Kidney epithelial cell (primary cell): ENCODE data around the gene KRTAP5-7. TPM values are rescaled to one million over a fixed set of nuclear protein-coding genes. Genes with fewer than 3 reads are reported as not detected.
"Not testable (repeated sequence)": the region's sequence is repeated elsewhere in the genome, so short reads cannot be mapped to it uniquely, and the experiment has no call there.

ENCODE experiments used
- DNase-seq: peaks from one replicate; pipeline ENCODE4 v3.0.0-alpha.2; 2010; ENCODE audit warnings: low read depth
- H3K27me3 ChIP-seq: 2 replicates; pipeline ENCODE4 v1.6.0; 2011; ENCODE audit warnings: low read length; ENCODE audit not compliant: control insufficient read depth, insufficient read depth
- H3K36me3 ChIP-seq: 2 replicates; pipeline ENCODE4 v1.5.1; 2011; ENCODE audit warnings: low read length; ENCODE audit not compliant: control insufficient read depth, insufficient read depth
- H3K4me3 ChIP-seq: 2 replicates; pipeline ENCODE4 v1.5.1; 2011; ENCODE audit warnings: low read depth, mild to moderate bottlenecking, control low read depth, low read length
- total RNA-seq: library from RNA; depleted of rRNA; stranded (reverse); fragments of >200 nt; gene quantifications from 2 replicates; pipeline ENCODE4 v1.2.3, GENCODE V29; 2015
- TF ChIP-seq, protein P1 (sequence below): IDR thresholded peaks from 2 replicates; pipeline ENCODE4 v1.5.1; 2011; ENCODE audit warnings: mild to moderate bottlenecking, moderate library complexity, low read length, control low read depth, inconsistent platforms; ENCODE audit not compliant: insufficient read depth, poor library complexity, severe bottlenecking

The KRTAP5-7 gene
- total RNA-seq, 1 donor from 2014 or later, result not detected

DNA sequence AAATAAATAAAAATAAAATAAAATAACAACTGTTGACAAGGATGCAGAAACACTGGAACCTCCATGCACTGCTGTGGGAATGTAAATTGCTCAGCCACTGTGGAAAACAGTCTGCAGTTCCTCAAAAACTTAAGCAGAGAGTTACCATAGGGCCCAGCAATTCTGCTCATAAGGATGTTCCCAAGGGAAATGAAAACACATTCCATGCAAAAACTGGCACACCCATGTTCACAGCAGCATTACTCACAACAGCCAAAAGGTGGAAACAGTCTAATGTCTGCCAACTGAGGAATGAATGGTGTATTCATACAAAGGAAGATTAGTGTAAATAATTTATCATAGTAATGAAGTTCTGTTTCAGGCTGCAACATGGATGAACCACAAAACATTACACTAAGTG lies 35.1 kb downstream of the KRTAP5-7 start:
- TF ChIP-seq, protein P1, sequence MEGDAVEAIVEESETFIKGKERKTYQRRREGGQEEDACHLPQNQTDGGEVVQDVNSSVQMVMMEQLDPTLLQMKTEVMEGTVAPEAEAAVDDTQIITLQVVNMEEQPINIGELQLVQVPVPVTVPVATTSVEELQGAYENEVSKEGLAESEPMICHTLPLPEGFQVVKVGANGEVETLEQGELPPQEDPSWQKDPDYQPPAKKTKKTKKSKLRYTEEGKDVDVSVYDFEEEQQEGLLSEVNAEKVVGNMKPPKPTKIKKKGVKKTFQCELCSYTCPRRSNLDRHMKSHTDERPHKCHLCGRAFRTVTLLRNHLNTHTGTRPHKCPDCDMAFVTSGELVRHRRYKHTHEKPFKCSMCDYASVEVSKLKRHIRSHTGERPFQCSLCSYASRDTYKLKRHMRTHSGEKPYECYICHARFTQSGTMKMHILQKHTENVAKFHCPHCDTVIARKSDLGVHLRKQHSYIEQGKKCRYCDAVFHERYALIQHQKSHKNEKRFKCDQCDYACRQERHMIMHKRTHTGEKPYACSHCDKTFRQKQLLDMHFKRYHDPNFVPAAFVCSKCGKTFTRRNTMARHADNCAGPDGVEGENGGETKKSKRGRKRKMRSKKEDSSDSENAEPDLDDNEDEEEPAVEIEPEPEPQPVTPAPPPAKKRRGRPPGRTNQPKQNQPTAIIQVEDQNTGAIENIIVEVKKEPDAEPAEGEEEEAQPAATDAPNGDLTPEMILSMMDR, result no peak

DNA sequence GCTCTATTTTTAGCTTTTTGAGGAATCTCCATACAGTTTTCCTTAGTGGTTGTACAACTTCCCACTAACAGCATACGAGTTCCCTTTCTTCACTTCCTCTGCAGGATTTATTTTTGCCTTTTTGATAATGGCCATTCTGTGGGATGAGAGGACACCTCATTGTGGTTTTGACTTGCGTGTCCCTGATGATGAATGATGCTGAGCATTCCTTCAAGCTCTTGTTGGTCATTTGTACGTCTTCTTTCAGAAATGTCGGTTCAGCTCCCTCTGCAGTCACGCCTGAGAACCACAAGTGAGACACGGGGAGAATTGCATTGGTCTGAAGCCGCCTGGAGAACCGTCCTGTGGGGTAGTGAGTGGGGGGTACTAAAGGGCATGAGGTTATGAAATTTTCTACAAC lies 36.3 kb downstream of the KRTAP5-7 start:
- no peak for DNase-seq
- Histone ChIP-seq H3K36me3 (no peaks in the 10 kb centered on the region), H3K27me3 (peaks cover 5% of the 10 kb centered on the region), H3K4me3 (no peak overlapping the region)
- TF ChIP-seq, protein P1, result peak; percentile 34

More for the DNA sequence above, 35.1 kb downstream of the KRTAP5-7 start:
- Histone ChIP-seq H3K27me3 (peaks cover 5% of the 10 kb centered on the region), H3K4me3 (no peak overlapping the region), H3K36me3 (no peaks in the 10 kb centered on the region)
- DNase-seq, result no peak

DNA sequence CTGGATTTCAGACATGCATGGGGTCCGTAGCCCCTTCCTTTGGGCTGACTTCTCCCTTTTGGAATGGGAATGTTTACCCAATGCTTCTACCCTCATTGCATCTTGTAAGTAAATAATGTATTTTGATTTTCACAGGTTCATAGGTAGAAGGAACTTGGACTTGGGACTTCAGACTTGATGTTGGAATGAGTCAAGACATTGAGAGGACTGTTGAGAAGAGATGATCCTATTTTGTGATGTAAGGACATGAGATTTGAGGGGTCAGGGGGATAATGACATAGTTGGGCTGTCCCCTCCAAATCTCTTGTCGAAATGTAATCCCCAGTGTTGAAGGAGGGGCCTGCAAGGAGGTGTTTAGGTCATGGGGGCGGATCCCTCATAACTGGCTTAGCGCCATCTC lies 37.4 kb downstream of the KRTAP5-7 start:
- DNase-seq, result no peak
- Histone ChIP-seq H3K36me3 (no peaks in the 10 kb centered on the region), H3K27me3 (peaks cover 8% of the 10 kb centered on the region), H3K4me3 (no peak overlapping the region)
- TF ChIP-seq, protein P1, result no peak

DNA sequence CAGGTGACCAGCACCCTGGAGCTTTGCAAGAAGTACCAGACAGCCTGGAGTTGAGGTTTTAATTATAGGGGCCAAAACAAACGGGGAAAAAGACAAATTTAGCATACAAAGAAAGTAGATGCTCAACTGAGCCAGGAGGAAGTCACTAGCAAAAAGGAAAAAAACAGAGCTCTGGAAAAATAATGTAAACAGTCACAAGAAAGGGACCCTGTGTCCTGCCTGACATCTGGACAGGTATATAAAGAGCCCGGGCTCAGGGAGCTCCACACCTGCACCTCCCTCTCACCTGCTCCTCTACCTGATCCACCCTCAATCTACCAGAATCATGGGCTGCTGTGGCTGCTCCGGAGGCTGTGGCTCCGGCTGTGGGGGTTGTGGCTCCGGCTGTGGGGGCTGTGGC lies 38.2 kb downstream of the KRTAP5-7 start, which contains the start of gene KRTAP5-10:
Gene KRTAP5-10, plus strand, starts transcription at position 301 of the 400 bp plus-strand sequence. Its CDS starts 25 bp downstream, at position 326.
- DNase-seq, result no peak
- Histone ChIP-seq H3K27me3 (peaks cover 8% of the 10 kb centered on the region), H3K4me3 (no peak within 1 kb of the TSS), H3K36me3 (no peaks in the 10 kb centered on the region)
- TF ChIP-seq, protein P1, result no peak

DNA sequence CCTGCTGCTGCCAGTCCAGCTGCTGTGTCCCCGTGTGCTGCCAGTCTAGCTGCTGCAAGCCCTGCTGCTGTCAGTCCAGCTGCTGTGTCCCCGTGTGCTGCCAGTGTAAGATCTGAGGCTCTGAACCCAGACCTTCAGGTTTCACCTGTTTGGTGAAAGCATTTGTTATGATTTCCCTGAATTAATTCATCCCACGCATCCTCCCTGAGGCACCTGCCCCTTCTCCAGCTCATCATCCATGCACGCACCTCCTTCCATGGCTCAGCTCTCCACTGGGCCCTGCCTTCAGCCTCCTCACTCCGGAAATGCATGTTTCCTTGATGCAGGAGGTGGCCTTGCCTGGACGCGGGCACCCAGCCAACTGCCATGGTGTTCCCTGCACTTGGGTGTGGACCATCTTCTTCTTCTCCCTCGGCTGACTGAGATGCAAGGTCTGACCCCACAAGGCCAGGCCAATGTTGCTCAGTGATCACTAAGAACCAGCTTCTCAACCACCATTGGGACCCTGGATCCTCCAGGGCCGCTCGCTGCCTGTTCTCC lies 39.1 kb downstream of the KRTAP5-7 start:
- H3K36me3 ChIP-seq, result no peaks in the 10 kb centered on the region
- peaks cover 8% of the 10 kb centered on the region for H3K27me3 ChIP-seq
- TF ChIP-seq, protein P1, result no peak
- no peak for DNase-seq
- no peak overlapping the region for H3K4me3 ChIP-seq

DNA sequence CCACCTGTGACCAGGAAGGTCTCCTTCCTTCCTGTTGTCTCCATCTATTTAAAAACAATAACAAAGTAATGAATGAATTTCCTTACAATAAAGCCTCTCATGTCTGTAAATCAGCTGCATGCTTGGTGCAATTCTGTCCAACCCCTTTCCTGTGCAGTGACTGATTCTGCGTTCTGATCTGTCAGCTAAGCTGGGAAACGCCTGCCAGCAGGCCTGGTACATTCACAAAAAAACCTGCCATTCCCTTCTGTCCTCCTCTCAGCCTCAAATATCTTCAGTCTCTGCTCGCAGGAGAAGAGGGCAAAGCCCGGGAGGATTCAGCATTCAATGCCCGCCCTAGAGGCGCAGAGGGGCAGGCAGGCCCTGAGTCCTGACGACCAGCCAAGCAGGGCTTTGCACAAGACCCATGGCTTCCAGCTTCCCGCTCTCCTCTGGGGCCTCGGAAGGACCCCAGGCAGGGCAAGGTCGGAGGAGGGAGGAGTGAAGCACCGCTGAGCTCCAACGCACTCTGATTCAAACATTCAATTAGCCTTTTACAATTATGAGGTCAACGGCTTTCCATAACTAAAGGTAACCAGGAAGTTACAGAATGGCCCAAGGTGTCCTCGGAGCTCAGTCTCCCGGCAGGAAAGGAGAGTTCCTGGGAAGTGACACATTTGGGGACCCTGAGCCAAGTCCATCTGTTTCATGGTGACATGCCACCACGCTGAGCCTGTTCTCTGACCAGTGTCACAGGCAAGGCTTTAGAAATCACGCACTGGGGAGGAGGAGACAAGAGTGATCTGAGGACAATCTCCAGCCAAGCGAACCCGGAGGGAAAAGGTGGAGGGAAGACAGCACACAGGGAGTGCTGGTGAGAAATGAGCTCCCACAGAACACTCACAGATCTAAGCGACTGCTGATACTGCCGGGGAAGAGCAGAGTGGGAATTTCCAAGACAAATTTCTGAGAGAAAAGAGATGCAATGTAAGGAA lies 39.8 kb downstream of the KRTAP5-7 start:
- H3K4me3 ChIP-seq, DNase-seq, H3K36me3 ChIP-seq, H3K27me3 ChIP-seq: not testable (repeated sequence)

DNA sequence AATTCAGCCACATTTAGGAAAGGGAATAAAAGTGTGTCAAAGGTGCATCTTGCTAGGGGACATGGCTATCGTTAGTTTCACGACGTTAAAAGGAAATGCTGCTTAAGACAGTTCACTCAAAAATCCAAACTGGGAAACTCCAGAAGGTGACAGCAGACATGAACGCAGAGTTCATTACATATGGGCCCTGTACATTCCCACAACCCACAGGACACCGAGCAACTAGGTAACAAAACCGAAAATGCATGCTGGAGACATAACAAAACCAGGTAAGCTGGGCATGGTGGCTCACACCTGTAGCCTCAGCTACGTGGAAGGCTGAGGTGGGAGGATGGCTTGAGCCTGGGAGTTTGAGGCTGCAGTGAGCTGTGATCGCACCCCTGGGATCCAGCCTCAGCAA lies 40.6 kb downstream of the KRTAP5-7 start:
- DNase-seq, H3K27me3 ChIP-seq, H3K36me3 ChIP-seq, H3K4me3 ChIP-seq: not testable (repeated sequence)
